Calu3 (cell line): ENCODE results near the gene PRPF6. TPM values are rescaled to one million over a fixed set of nuclear protein-coding genes. Genes with fewer than 3 reads are reported as not detected.

Experiments used
- Bru-seq: library from RNA; stranded (reverse); fragments of 400-500 nt; gene quantifications from one replicate; lab custom pipeline; 2021; lab: Mats Ljungman, UMichigan
- BruChase-seq, 2 experiments: library from RNA; stranded (reverse); fragments of 400-500 nt; gene quantifications; one replicate each; lab custom pipeline; 2021; lab: Mats Ljungman, UMichigan
- BruUV-seq: library from RNA; stranded (reverse); fragments of 400-500 nt; replicated peaks from 2 replicates; lab custom pipeline; 2021; lab: Mats Ljungman, UMichigan
- CTCF ChIA-PET: fragments of 300-600 bp; sonication (Branson Sonifier 250); formaldehyde crosslinking; loops from one replicate; lab custom pipeline; 2022; ENCODE audit warnings: antibody characterized with exemption; lab: Charles Lee
- DNase-seq: peaks from one replicate; pipeline ENCODE4 v3.0.0; 2022
- H3K27ac Mint-ChIP-seq: one replicate; pipeline ENCODE4 v1.8.0; 2022; ENCODE audit warnings: mixed read lengths; ENCODE audit not compliant: unreplicated experiment
- H3K27me3 Mint-ChIP-seq: one replicate; pipeline ENCODE4 v1.8.0; 2022; ENCODE audit warnings: mixed read lengths; ENCODE audit not compliant: unreplicated experiment
- H3K36me3 Mint-ChIP-seq: one replicate; pipeline ENCODE4 v1.8.0; 2022; ENCODE audit warnings: mild to moderate bottlenecking, moderate library complexity, mixed read lengths; ENCODE audit not compliant: insufficient read depth, unreplicated experiment
- H3K4me1 Mint-ChIP-seq: one replicate; pipeline ENCODE4 v1.8.0; 2022; ENCODE audit warnings: mild to moderate bottlenecking, low read depth, mixed read lengths; ENCODE audit not compliant: unreplicated experiment
- H3K4me3 Mint-ChIP-seq: one replicate; pipeline ENCODE4 v1.8.0; 2022; ENCODE audit warnings: mild to moderate bottlenecking, low read depth, moderate library complexity, mixed read lengths; ENCODE audit not compliant: unreplicated experiment
- H3K9me3 Mint-ChIP-seq: one replicate; pipeline ENCODE4 v1.8.0; 2022; ENCODE audit warnings: low read depth, mixed read lengths; ENCODE audit not compliant: unreplicated experiment
- CTCF ChIP-seq: fragments of 200-600 bp; IDR thresholded peaks from one replicate; pipeline ENCODE4 v1.8.0; 2022; ENCODE audit warnings: antibody characterized with exemption; ENCODE audit not compliant: unreplicated experiment
- intact Hi-C: fragments of 100-400 bp; cut with micrococcal nuclease; formaldehyde crosslinking; loops from one replicate; pipeline ENCODE4 v1.10.0; 2022; ENCODE audit not compliant: unreplicated experiment
- long read RNA-seq: library from polyadenylated mRNA; stranded (forward); transcript quantifications from one replicate; pipeline ENCODE4 v2.0.0, GENCODE V29; 2022
- total RNA-seq: library from RNA; stranded (reverse); gene quantifications from 2 replicates; pipeline ENCODE4 v1.2.3, GENCODE V29; 2022

The PRPF6 gene
- total RNA-seq: 111 and 113 TPM in 2 replicates
- Bru-seq, nascent RNA: percentile 75 among the genes with signal in this experiment
- BruChase-seq, experiment 1, labeled RNA remaining after a 6-hour chase: percentile 86 among the genes with signal in this experiment
- BruChase-seq, experiment 2, labeled RNA remaining after a 2-hour chase: percentile 79 among the genes with signal in this experiment
- long read RNA-seq, transcript PRPF6-201 (21 exons, 3,044 nt): major isoform, 190 of 392 reads
- long read RNA-seq, partial matches to known transcripts: 183 of 392 reads
- long read RNA-seq, other reads (novel, unspliced or antisense): 19 of 392 reads

GRCh38 chr20:63980806-63981728 is at the start of gene PRPF6:
TSS of gene PRPF6 (plus strand) at chr20:63981132. CDS start at chr20:63981246, 114 bp downstream.
- intact Hi-C loops: no loop called here
- DNase-seq: peak; percentile 99
- CTCF ChIA-PET: interaction anchor here (0.8 to 2.5 kb wide), 12 partner anchors 9 to 443 kb away, joined by 3 to 26 read pairs (median 4); partner anchors contain the start of genes ARFRP1, PTK6, RTEL1 and TPD52L2

GRCh38 chr20:63931735-63932134 is 49.2 kb upstream of the PRPF6 start:
- Mint-ChIP-seq H3K4me3 (no peak overlapping the region), H3K27me3 (no peaks in the 10 kb centered on the region), H3K27ac (no peak overlapping the region), H3K9me3 (no peaks in the 10 kb centered on the region), H3K36me3 (peaks cover 80% of the 10 kb centered on the region), H3K4me1 (no peaks in the 10 kb centered on the region)
- intact Hi-C loops: no loop called here
- TF ChIP-seq CTCF: no peak
- CTCF ChIA-PET: no interaction called here
- no peak for DNase-seq
- no TSS peak for BruUV-seq

More at GRCh38 chr20:63980806-63981728, at the start of gene PRPF6:
- TF ChIP-seq CTCF: peak; percentile 95
- H3K27me3 Mint-ChIP-seq: no peaks in the 10 kb centered on the region
- peak within 1 kb of the TSS; percentile 87 for H3K27ac Mint-ChIP-seq
- peak within 1 kb of the TSS; percentile 81 for H3K4me3 Mint-ChIP-seq
- BruUV-seq: no TSS peak
- no peaks in the 10 kb centered on the region for H3K9me3 Mint-ChIP-seq
- peaks cover 49% of the 10 kb centered on the region for H3K4me1 Mint-ChIP-seq
- peaks cover 92% of the 10 kb centered on the region for H3K36me3 Mint-ChIP-seq

GRCh38 chr20:63932606-63933160 is 48.2 kb upstream of the PRPF6 start:
- H3K9me3 Mint-ChIP-seq: no peaks in the 10 kb centered on the region
- no peaks in the 10 kb centered on the region for H3K4me1 Mint-ChIP-seq
- no peak for DNase-seq
- TF ChIP-seq CTCF: no peak
- intact Hi-C loops: no loop called here
- H3K36me3 Mint-ChIP-seq: peaks cover 82% of the 10 kb centered on the region
- no TSS peak for BruUV-seq
- no peak overlapping the region for H3K4me3 Mint-ChIP-seq
- no peak overlapping the region for H3K27ac Mint-ChIP-seq
- CTCF ChIA-PET: no interaction called here
- no peaks in the 10 kb centered on the region for H3K27me3 Mint-ChIP-seq

GRCh38 chr20:63933646-63934045 is 47.3 kb upstream of the PRPF6 start:
- no peaks in the 10 kb centered on the region for H3K9me3 Mint-ChIP-seq
- CTCF ChIA-PET: no interaction called here
- TF ChIP-seq CTCF: no peak
- H3K4me1 Mint-ChIP-seq: no peaks in the 10 kb centered on the region
- H3K4me3 Mint-ChIP-seq: no peak overlapping the region
- peaks cover 81% of the 10 kb centered on the region for H3K36me3 Mint-ChIP-seq
- BruUV-seq: TSS peak; percentile 29
- H3K27ac Mint-ChIP-seq: no peak overlapping the region
- H3K27me3 Mint-ChIP-seq: no peaks in the 10 kb centered on the region
- intact Hi-C loops: no loop called here
- DNase-seq: no peak
